GM12878 (cell line): Measurements from ENCODE around the gene NPLOC4. TPM values are rescaled to one million over a fixed set of nuclear protein-coding genes. Genes with fewer than 3 reads are reported as not detected.
A peak's percentile ranks its signal among the peaks of the same experiment; 100 is the strongest.

Experiments used
- CHD2 ChIP-seq: IDR thresholded peaks from 2 replicates; pipeline ENCODE4 v1.6.1; 2011; ENCODE audit warnings: low read depth, low read length, improper control_type of control experiment, borderline replicate concordance
- E2F8 ChIP-seq: fragments of 450-650 bp; IDR thresholded peaks from 2 replicates; pipeline ENCODE4 v1.6.1; 2018; ENCODE audit warnings: mild to moderate bottlenecking, low read depth, moderate library complexity; ENCODE audit not compliant: partially characterized antibody
- ELK1 ChIP-seq: IDR thresholded peaks from 2 replicates; pipeline ENCODE4 v1.6.1; 2012; ENCODE audit warnings: low read depth, low read length, improper control_type of control experiment
- ESRRA ChIP-seq: IDR thresholded peaks from 2 replicates; pipeline ENCODE4 v1.6.1; 2012; ENCODE audit warnings: mild to moderate bottlenecking, low read length, improper control_type of control experiment
- FOXM1 ChIP-seq: IDR thresholded peaks from 2 replicates; pipeline ENCODE4 v1.6.1; 2012; ENCODE audit warnings: low read depth, mild to moderate bottlenecking, inconsistent platforms, low read length, moderate library complexity
- JUNB ChIP-seq: IDR thresholded peaks from 2 replicates; pipeline ENCODE4 v1.6.1; 2016; ENCODE audit warnings: antibody characterized with exemption, mild to moderate bottlenecking
- KAT2A ChIP-seq: conservative IDR thresholded peaks from 2 replicates; pipeline ENCODE4 v1.6.1; 2011; ENCODE audit warnings: low read depth, low read length; ENCODE audit not compliant: control insufficient read depth
- LARP7 ChIP-seq: fragments of 450-650 bp; IDR thresholded peaks from 2 replicates; pipeline ENCODE4 v1.6.1; 2017; ENCODE audit warnings: mild to moderate bottlenecking
- MLLT1 ChIP-seq: fragments of 450-650 bp; IDR thresholded peaks from 2 replicates; pipeline ENCODE4 v1.6.1; 2016; ENCODE audit warnings: mild to moderate bottlenecking
- NBN ChIP-seq: fragments of 450-650 bp; IDR thresholded peaks from 2 replicates; pipeline ENCODE4 v1.6.1; 2016
- PKNOX1 ChIP-seq: fragments of 450-650 bp; IDR thresholded peaks from 2 replicates; pipeline ENCODE4 v1.6.1; 2016; ENCODE audit warnings: mild to moderate bottlenecking
- REST ChIP-seq: IDR thresholded peaks from 2 replicates; pipeline ENCODE4 v1.6.1; 2012; ENCODE audit warnings: mild to moderate bottlenecking, low read depth, low read length
- TCF3 ChIP-seq: IDR thresholded peaks from 2 replicates; pipeline ENCODE4 v1.6.1; 2012; ENCODE audit warnings: low read depth, mild to moderate bottlenecking, low read length, borderline replicate concordance; ENCODE audit not compliant: insufficient read depth
- ZSCAN29 ChIP-seq: fragments of 450-650 bp; IDR thresholded peaks from 2 replicates; pipeline ENCODE4 v1.6.1; 2017; ENCODE audit warnings: mild to moderate bottlenecking, moderate library complexity
- polyA plus RNA-seq, 11 experiments: library from polyadenylated mRNA; depleted of rRNA in 4 of 11; unstranded in 6 of 11; stranded (reverse) in 5 of 11; fragments of >200 nt; fragmentation: Nextera tagmentation in 4 of 11; fragmentation: Illumina TruSeq in 1 of 11; extraction: Ambion mirVana in 4 of 11; extraction: Trizol in 1 of 11; gene quantifications; 1 replicate in 1 of 11; 2 replicates in 10 of 11; pipeline versions ENCODE4 v1.2.1 to v1.2.3, GENCODE V29; 2011 to 2016; ENCODE audit warnings: inconsistent platforms in 2 of 11, missing spikeins in 2 of 11, low read depth in 1 of 11
- total RNA-seq, 4 experiments: library from RNA; depleted of rRNA in 3 of 4; stranded (reverse); fragments of >200 nt in 3 of 4; fragmentation: Illumina TruSeq in 1 of 4; extraction: Trizol in 1 of 4; gene quantifications; 2 replicates each; pipeline versions ENCODE4 v1.2.1 to v1.2.3, GENCODE V29; 2013 to 2021

Gene NPLOC4
- total and polyA plus RNA-seq, 10 of the 15 experiments (the other 5 are each of a cell fraction or from before 2014, with no cell fraction given), result 1.5 to 83.7 (median 45.8) TPM

GRCh38 chr17:81513753-81514488 is 123.0 kb downstream of the NPLOC4 start (continued):
- TF ChIP-seq E2F8 (no peak), PKNOX1 (peak; percentile 17; the same call in 1 of the 2 replicates), TCF3 (no peak), JUNB (no peak), REST (no peak), LARP7 (peak; percentile 43; the same call in 1 of the 2 replicates), NBN (peak; percentile 2; the same call in 1 of the 2 replicates), ELK1 (no peak), CHD2 (no peak), ZSCAN29 (no peak), KAT2A (no peak), FOXM1 (no peak), ESRRA (no peak), MLLT1 (peak; percentile 5; the same call in 1 of the 2 replicates)
